Measurements from ENCODE around the gene PLAAT2. TPM values are rescaled to one million over a fixed set of nuclear protein-coding genes. Genes with fewer than 3 reads are reported as not detected.
"Not testable (repeated sequence)": the region's sequence is repeated elsewhere in the genome, so short reads cannot be mapped to it uniquely, and the experiment has no call there.

PLAAT2 gene
- polyA plus RNA-seq, 12 donors, result 0.25 to 0.68 TPM; not detected in 10

DNA sequence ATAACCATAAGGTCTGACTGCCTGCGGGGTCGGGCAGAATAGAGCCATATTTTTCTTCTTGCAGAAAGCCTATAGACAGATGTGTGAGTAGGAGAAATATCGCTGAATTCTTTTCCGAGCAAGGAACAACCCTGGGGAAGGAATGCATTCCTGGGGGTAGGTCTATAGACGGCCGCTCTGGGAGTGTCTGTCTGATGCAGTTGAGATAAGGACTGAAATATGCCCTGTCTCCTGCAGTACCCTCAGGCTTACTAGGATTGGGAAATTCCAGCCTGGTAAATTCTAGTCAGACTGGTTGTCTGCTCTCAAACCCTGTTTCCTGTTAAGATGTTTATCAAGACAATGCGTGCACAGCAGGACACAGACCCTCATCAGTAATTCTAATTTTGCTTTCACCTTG, 18.0 kb upstream of the PLAAT2 start:
- not testable (repeated sequence) for DNase-seq

DNA sequence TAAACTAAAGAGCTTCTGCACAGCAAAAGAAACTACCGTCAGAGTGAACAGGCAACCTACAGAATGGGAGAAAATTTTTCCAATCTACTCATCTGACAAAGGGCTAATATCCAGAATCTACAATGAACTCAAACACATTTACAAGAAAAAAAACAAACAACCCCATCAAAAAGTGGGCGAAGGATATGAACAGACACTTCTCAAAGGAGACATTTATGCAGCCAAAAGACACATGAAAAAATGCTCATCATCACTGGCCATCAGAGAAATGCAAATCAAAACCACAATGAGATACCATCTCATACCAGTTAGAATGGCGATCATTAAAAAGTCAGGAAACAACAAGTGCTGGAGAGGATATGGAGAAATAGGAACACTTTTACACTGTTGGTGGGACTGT, 15.7 kb upstream of the PLAAT2 start:
- DNase-seq, result not testable (repeated sequence)

DNA sequence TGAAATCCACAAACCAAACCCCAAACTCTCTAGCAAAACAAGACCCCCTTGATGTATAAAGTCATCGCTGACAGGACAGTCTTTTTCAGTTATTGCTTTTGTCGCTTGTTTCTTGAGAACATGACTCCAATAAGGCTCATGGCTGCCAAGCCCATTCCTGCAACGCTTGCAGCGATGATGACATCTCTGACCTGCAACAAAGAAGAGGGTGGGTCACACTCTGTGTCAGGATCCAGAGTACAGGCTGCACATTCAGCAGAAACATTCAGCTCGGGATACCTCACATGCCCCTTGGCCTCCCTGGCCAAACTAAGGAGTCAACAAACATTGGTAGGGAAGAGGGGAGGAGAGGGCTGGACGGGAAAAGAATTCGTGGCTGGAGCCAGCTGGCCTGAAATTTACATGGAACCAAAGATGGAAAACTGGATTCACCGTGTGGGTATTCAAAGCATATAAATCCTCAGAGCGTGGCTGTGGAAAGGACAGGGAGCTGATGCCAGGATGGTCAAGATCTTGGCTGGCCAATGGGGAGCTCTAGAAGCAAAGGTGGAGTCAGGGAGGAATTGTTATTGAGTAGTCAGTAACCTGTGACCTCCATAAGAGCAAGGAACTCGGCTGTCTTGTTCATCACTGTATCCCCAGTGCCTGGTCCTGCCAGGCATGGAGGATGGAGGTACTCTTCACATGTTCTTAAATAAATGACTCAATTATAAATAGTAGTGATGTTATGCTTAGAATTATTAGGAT, 11.8 kb upstream of the PLAAT2 start:
- peak; percentile 39 for DNase-seq

DNA sequence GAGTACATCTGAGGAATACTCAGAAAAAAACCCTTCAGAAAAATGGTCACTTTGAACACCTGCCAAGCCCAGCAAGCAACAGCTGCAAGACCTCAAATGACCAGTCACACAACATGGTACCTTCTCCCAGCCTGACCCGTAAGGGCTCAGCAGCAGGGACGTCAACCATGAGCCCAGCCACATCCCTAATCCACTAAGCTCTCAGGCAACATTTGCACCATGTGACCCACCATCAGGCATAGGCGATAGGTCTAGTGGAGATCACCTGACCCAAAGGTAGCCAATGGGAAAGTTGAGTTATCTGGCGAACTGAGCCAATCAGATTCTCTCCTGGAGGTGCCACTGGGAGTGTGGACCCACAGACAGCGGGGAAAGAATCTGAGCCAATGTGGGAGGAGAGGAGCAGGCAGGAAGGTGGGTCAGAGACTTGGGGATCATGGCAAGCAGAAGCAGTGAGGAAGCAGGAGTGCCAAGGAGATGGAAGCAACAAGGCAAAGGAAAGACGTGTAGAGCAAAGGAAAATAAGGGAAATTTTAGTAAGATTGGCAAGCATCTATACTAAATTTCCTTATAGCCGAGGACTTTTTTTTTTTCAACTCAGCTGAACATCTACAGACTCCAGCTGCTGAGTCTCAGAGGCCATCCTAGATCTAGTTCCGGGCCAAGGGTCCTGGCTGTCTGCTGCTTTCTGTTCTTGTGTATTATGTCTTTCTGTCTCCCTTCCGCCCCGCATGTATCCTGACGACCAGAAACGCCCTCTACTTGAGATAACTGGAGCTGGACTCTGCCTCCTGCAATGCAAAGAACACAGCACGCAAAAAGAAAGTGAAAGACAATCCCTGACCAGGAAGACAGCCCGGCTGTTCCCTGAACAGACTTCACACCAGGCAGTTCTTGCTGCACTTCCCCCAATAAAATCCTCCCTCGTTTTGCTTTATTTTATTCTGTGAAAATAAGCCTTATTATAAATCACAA, 11.0 kb upstream of the PLAAT2 start:
- peak; percentile 72 for DNase-seq

DNA sequence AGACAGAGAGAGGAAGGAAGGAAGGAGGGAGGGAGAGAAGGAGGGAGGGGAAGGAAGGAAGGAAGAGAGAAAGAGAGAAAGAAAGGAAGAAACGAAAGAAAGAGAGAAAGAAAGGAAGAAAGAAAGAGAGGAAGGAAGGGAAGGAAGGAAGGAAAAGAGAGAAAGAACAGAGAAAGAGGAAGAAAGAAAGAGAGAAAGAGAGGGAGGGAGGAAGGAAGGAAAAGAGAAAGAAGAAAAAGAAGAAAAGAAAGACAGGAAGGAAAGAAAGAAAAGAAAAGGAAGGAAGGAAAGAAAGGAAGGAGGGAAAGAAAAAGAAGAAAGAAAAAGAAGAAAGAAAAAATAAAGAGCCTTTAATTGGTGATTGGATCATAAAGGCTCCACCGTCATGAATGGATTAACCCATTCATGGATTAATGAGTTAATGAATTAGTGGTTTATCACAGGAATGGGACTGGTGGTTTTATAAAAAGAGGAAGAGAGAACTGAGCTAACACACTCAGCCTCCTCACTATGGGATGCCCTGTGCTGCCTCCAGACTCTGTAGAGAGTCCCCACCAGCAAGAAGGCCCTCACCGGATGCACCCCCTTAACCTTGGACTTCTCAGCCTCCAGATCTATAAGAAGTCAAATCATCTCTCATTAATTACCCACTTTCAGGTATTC, 9.0 kb upstream of the PLAAT2 start:
- DNase-seq, result no peak

DNA sequence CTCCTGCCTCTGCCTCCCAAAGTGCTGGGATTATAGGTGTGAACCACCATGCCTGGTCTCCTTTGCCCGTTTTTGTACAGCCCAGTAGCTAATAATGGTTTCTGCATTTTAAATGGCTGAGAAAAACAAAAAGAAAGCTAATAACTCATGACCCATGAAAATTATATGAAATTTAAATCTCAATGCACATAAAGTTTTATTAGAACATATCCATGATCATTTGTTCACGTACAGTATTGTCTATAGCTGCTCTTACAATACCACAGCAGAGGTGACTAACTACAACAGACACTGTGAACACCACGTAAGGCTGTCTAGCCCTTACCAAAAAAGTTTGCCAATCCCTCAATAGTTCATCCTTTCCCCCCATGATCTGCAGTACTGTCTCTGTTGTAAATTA, 6.4 kb upstream of the PLAAT2 start:
- no peak for DNase-seq

DNA sequence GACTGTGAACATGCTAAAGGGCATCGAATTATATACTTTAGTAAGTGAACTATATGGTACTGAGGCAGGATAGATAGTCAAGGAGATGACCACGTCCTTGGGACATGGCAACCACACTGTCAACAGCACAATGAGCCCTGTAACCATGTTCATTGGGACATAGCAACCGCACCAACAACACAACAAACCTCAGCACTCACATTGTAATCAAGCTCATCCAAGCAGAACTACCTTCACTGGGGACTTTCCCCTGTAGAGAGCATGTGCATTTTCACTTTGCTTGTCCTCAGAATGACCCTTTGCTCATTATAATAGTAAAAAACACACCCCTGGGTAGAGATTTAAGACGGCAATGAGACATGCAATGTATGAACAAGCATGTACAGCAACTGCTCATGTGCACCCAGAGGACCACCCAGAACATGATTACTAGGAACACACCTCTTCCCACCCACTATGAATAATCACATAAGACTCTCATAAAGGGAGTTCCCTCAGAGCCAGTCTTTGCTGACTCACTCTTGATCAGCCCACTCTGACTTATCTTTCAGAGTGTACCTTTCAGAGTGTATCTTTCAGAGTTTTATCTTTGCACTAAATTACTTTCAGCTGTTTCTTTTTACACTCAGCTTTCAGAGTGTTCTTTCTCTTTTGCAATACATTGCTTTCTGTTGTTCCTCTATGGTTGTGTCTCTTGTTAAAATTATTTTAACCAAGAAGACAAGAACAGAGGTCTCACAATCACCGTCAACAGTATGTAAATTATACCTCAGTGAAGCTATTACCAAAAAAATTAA, 4.1 kb upstream of the PLAAT2 start:
- DNase-seq, result peak; percentile 38

DNA sequence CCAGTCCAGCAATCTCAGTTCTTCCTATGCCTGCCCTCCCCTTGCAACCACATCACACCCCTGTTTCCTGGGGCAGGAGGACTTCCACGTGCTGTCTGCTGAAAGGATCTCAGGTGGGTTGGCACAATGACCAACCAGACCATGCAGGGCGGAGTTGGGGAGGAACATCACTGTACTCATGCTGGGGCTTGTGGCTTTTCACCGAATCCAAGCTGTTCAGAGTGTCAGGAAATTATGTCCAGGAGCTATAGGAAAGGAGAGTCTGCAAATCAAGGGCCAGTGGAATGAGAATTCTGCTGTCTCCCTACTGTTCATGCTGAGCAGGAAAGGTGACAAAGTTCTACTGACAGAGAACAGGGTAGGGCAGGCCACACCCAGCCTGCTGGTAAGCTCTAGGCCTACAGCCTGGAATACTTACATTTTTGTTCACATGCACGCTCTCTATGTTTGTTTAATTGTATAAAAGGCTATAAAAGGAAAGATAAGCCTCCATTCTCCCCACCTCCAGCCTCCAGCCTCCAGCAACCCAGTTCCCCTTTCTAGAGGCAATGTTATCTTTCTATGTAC, 1.7 kb upstream of the PLAAT2 start:
- DNase-seq, result no peak

DNA sequence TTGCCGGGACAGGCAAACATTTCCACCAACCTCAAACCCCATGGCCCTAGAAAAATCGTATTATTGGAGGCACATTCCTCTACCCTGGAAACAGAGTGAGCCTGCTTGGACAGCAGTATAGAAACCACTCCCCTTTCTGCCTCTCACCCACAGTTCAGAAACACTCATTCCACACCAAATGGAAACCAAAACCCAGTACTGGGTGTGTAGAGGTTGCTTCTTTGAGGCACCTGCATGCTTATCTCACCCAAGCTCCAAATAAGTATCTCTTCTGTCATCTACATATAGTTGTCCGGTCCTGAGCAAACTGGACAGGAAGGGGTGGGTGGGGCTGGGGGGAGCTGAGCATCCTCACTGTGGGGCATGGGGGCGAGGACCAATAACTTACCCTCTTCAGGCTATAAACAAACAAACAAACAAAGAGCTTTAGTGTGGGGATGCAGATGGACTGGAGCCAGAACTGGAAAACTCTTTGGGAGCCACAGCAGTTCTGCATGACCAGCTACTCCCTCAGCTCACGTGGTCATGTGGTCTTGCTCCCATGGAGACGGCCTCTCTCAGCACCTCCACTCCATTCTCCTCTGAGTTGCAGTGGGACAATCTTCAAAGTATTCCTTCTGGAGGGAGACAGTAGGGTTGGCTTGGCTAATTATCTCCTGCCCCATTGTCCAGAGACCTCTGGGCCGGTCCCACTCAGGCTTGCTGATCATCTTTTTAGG, 1.0 kb upstream of the PLAAT2 start:
- DNase-seq, result no peak

DNA sequence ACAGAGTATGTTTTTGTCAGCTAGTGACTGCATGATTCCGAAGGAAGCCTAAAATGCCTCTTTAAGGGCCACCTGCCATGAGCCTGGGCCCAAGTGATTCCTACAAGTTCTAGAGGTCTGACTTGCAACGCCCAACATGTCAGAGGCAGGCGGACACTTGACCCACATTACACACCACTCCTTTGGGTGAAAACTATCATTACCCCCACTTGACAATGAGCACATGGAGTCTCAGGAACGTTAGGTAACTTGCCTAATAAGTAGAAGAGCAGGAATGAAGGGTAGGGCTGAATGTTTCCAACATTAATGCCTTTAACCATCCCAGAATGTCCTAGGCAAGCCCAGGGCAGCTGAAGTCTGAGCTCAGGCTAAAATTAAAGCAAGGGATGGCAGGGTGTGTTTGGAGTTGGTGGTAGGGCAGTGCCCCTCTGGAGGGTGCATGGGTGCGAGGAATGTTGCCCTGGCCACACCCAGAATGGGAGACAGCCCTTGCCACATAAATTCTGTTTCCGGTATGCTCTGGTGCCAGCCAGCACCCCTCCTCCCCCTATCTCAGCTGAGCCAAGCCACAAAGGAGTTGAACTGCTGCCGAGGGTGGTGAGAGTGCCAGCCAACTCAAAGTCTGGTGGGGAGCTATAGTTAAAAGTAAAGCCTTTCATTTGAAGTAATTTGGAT, 2.5 kb downstream of the PLAAT2 start:
- no peak for DNase-seq

DNA sequence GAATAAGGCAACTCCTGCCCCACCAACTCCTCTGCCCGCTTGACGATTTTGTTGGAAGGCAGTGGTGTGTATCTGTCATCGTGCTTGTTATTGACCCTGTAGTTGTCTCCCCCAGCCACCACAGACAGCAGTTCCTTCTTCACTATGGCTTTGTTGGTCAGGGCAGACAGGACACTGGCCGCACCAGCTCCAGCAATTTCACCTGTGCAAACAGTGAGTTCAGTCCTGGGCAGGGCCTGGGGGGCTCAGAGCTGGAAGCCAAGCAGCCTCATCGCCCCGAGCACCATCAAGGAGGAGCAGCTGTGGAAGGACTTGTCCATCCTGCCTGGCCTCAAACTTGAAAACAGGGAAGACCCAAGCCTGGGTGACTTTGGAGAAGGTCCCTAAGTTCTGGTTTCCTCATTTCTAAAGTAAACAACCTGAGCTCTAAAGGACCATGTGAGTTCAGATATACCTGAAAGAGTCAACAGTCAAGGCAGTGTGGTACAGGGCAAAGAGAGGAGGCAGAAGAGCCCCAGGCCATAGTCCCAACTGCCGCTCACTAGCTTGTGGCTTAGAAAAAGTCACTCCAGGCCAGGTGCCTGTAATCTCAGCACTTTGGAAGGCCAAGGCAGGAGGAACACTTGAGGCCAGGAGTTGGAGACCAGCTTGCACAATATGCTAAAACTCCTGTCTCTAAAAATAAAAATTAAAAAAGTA, 4.6 kb downstream of the PLAAT2 start:
- no peak for DNase-seq

DNA sequence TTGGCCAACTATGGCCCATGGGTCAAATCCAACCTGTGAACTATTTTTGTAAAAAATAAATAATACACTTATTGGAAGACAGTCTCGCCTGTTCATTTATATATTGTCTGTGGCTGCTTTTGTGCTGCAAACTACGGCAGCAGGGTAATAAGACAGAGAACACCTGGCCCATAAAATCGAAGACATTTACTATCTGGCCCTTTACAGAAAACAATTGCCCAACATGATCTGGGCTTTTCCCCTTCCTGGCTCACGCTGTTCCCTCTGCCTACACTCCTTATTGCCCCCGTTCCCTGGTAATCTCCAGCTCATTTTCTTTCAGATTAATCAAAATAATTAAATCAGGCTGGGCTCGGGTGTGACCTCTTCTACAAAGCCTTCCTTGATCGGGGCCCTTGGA, 5.6 kb downstream of the PLAAT2 start:
- DNase-seq, result no peak

DNA sequence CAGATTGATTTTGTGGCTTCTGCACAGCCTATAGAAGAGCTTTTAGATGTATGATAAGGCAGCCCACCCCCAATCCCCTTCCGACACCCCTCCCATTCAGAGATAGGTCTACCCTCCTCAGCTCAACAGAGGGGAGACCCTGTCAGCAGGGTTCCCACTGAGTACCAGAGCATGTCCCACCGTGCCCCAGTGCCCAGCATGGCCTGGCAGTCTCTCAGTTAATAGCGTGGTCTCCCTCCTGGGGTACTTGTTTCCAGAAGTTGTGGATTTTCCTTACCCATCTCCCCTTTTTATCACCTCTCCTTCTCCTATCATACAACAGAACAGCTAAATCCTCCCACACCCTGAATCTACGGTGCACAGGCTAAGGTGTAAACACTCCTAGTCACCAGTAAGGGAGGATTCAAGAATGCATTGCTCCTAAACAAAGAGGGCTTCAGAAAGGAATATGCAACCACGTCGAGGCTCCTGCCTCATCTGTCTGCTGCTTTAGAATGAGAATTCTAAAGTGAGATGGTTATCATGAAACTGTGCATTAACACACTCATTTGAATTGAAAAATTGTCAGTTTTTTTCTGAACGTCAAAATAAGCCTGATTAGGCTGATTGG, 6.7 kb downstream of the PLAAT2 start:
- no peak for DNase-seq

DNA sequence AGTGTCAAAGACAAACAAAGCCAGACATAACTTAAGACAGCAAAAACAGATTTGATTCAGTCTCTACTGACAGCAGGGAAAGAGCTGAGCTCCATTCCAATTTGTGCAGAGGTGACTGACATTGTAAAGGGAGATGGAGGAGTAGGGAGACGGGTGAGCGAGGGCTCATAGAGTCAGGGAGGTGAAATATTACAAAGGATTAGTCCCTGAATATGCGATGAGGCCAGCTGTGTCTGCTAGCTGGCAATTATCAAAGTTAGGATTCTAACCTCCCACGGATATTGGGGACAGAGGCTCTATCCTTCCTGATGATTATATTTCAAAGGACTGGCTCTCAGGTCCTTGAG, 8.3 kb downstream of the PLAAT2 start:
- no peak for DNase-seq

DNA sequence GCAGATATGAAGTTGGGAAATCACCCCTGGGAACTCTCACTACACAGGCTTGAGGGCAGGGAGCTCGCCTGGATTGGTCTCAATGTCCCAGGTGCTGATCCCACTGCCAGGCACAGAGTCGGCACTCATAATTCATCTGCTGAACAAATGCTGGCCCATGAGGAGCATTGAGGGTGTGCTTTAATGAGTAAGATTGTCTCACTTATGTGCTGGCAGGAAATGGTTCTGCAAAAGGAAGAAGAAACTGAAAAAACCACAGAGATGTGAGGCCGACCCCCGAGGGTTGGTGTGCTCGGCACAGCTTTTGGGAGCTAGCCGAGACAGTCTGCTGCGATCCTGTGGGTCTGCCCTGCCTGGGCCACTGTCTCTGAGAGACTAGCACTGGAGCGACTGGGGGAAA, 9.4 kb downstream of the PLAAT2 start:
- DNase-seq, result no peak

DNA sequence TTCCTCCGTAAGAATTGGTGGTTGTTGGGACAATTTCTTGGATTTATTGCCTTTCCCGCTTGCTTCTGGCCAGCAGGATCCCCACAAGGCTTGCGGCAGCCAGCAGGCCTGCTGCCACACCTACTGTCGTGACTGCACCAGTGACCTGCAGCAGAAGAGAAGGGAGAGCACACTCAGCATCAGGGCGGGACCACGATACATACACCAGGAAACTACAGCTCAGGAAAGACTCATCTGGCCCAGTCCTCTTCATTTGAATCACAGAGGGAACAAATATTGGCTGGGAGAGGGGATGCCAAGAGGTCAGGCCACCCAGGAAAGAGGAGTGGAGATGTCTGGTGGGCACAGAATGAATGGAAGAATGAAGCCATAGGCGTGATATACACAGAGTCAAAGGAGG, 10.3 kb downstream of the PLAAT2 start:
- DNase-seq, result no peak

DNA sequence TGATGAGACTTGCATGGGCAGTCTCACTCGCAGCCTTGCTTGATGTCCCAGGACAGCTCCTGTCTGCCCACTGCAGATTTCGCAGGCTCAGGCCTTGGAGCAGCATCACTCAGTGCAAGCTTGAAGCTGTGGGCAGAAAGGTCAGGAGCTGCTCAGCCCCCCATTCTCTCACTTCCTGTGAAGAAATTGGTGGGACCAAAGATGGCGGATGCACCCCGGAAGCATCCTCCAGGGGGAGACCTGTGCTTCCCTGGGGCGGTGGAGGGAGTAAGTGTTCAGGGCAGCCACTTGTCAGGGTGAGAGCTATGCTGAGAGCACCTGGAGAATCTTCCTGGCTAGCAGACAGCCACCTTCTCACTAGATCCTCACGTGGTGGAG, 11.3 kb downstream of the PLAAT2 start:
- no peak for DNase-seq

DNA sequence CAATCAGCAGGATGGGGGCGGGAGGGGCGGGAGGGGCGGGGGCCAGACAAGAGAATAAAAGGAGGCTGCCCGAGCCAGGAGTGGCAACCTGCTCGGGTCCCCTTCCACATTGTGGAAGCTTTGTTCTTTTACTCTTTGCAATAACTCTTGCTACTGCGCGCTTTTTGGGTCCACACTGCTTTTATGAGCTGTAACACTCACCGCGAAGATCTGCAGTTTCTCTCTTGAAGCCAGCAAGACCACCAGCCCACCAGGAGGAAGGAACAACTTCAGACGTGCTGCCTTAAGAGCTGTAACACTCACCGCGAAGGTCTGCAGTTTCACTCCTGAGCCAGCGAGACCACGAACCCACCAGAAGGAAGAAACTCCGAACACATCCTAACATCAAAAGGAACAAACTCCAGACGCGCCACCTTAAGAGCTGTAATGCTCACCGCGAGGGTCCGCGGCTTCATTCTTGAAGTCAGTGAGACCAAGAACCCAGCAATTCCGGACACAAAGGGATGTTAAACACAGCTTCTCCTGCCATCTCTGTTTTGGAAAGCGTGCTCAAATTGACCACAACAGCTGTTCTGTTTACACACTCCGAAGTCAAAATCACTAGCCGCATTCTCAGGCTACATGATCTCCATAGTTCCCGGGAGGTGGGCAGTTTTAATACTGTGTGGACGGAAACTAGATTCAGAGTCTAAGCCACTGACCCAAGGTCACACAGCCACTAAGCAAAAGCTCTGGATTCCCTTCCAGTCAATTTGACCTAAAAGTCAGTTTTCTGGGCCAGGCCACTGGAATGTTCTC, 11.9 kb downstream of the PLAAT2 start:
- DNase-seq, result no peak
